BE2C (cell line): ENCODE results near the gene DCLK3. TPM values are rescaled to one million over a fixed set of nuclear protein-coding genes. Genes with fewer than 3 reads are reported as not detected.
A peak's percentile ranks its signal among the peaks of the same experiment; 100 is the strongest.

Experiments used
- DNase-seq: peaks from one replicate; pipeline ENCODE4 v3.0.0-alpha.2; 2020
- H3K27me3 ChIP-seq: fragments of 250-450 bp; sonication (Bioruptor Pico); 2 replicates; pipeline ENCODE4 v1.5.1; 2020; ENCODE audit warnings: mild to moderate bottlenecking
- H3K36me3 ChIP-seq: fragments of 250-450 bp; sonication (Bioruptor Pico); 2 replicates; pipeline ENCODE4 v1.5.1; 2020; ENCODE audit warnings: mild to moderate bottlenecking
- H3K4me1 ChIP-seq: fragments of 250-450 bp; sonication (Bioruptor Pico); 2 replicates; pipeline ENCODE4 v1.5.1; 2020
- H3K4me3 ChIP-seq: 2 replicates; pipeline ENCODE4 v1.5.1; 2011; ENCODE audit warnings: low read depth, low read length
- H3K9me3 ChIP-seq: fragments of 250-450 bp; sonication (Bioruptor Pico); 2 replicates; pipeline ENCODE4 v1.5.1; 2020
- CTCF ChIP-seq: IDR thresholded peaks from 2 replicates; pipeline ENCODE4 v1.5.1; 2012; ENCODE audit warnings: mild to moderate bottlenecking, low read depth, low read length
- polyA plus RNA-seq: library from polyadenylated mRNA; unstranded; fragments of >200 nt; gene quantifications from one replicate; pipeline ENCODE4 v1.2.1, GENCODE V29; 2012; ENCODE audit warnings: low read depth, missing spikeins; ENCODE audit not compliant: insufficient read length, insufficient read depth

Gene DCLK3, protein sequence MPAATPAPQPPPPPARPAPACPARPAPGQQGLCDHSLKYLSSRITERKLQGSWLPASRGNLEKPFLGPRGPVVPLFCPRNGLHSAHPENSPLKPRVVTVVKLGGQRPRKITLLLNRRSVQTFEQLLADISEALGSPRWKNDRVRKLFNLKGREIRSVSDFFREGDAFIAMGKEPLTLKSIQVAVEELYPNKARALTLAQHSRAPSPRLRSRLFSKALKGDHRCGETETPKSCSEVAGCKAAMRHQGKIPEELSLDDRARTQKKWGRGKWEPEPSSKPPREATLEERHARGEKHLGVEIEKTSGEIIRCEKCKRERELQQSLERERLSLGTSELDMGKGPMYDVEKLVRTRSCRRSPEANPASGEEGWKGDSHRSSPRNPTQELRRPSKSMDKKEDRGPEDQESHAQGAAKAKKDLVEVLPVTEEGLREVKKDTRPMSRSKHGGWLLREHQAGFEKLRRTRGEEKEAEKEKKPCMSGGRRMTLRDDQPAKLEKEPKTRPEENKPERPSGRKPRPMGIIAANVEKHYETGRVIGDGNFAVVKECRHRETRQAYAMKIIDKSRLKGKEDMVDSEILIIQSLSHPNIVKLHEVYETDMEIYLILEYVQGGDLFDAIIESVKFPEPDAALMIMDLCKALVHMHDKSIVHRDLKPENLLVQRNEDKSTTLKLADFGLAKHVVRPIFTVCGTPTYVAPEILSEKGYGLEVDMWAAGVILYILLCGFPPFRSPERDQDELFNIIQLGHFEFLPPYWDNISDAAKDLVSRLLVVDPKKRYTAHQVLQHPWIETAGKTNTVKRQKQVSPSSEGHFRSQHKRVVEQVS
- 0.26 TPM for polyA plus RNA-seq

DNA sequence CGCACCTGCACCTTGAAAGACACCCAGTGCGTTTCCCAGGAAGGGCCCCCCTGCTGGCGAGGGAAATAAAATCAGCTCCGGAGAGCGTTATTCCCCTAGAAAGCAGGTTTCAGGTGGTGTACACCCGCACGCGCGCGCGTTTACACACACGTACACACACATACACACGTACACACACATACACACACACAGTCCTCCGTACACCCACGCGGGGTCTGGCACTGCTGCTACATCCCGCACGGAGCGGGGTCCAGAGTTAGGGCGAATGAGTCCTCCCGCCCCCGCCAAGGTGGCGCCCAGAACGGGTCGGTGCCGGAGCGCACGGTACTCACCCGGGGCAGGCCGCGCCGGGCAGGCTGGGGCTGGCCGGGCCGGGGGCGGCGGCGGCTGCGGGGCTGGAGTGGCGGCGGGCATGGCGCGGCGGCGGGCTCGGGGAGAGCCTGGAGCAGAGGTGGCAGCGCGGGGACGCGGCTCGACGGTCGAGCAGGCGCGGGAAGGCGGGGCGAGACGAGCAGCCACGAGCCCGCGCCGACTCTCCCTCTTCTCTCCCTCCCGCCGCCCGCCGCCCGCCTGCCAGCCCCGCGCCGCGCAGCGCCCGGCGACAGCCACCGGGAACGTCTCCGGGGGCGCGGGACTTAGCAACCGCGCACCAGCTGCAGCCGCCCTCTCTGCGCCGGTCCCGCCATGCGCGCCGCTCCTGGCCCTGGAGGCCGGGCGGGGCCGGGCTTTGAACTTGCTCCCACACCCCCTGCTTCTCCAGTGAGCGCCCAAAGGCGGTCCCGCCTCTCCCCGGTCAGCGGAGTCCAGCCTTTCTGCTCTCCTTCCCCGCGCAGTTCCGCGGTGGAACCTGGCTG is at the start of gene DCLK3:
TSS of gene DCLK3 (minus strand) at position 704 of the 854 bp plus-strand sequence. CDS start at position 414, 290 bp downstream.
- H3K4me3 ChIP-seq = peak within 1 kb of the TSS; percentile 54
- DNase-seq = peak; percentile 47
- H3K36me3 ChIP-seq = no peaks in the 10 kb centered on the region
- no peaks in the 10 kb centered on the region for H3K9me3 ChIP-seq
- H3K27me3 ChIP-seq = no peaks in the 10 kb centered on the region; the same call in 1 of the 2 replicates
- TF ChIP-seq CTCF = peak; percentile 24; the same call in 1 of the 2 replicates
- H3K4me1 ChIP-seq = no peaks in the 10 kb centered on the region

- Histone ChIP-seq H3K4me3 (no peak overlapping the region), H3K36me3 (no peaks in the 10 kb centered on the region), H3K4me1 (no peaks in the 10 kb centered on the region), H3K9me3 (no peaks in the 10 kb centered on the region), H3K27me3 (no peaks in the 10 kb centered on the region)
- DNase-seq = no peak
- no peak for TF ChIP-seq CTCF
Measured at GRCh38 chr3:36813305-36813704, 49.0 kb upstream of the DCLK3 start.

DNA sequence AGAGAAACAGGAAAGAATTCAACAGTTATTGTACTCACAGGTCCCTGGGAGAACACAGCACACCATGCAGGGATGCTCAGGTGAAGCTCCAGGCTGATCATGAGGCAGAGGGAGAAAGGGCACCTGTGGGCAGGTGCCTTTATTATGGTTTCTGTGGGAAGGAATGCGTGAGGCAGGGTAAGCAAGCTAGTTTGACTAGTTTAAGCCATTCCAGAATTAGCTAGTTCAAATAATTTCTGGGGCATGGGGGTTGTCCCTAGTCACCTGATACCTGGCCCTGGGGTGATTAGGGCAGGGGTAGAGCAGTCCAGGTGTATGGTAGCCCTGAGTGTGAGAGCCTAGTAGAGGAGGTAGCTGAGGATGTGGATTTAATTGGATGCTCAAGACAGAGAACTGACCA is 47.9 kb upstream of the DCLK3 start:
- TF ChIP-seq CTCF = no peak
- H3K4me1 ChIP-seq = no peaks in the 10 kb centered on the region
- H3K36me3 ChIP-seq = no peaks in the 10 kb centered on the region
- no peak overlapping the region for H3K4me3 ChIP-seq
- no peaks in the 10 kb centered on the region for H3K9me3 ChIP-seq
- no peaks in the 10 kb centered on the region for H3K27me3 ChIP-seq
- DNase-seq = no peak

GRCh38 chr3:36811768-36812167 is 47.4 kb upstream of the DCLK3 start:
- no peak overlapping the region for H3K4me3 ChIP-seq
- no peaks in the 10 kb centered on the region for H3K36me3 ChIP-seq
- TF ChIP-seq CTCF = no peak
- DNase-seq = no peak
- no peaks in the 10 kb centered on the region for H3K27me3 ChIP-seq
- H3K9me3 ChIP-seq = no peaks in the 10 kb centered on the region
- H3K4me1 ChIP-seq = no peaks in the 10 kb centered on the region

GRCh38 chr3:36804295-36805055 is 40.1 kb upstream of the DCLK3 start:
- Histone ChIP-seq H3K4me1 (no peaks in the 10 kb centered on the region), H3K27me3 (no peaks in the 10 kb centered on the region), H3K9me3 (no peaks in the 10 kb centered on the region), H3K36me3 (no peaks in the 10 kb centered on the region), H3K4me3 (no peak overlapping the region)
- DNase-seq = peak; percentile 26
- no peak for TF ChIP-seq CTCF
